H1 (cell line): ENCODE results near the gene SNAP47. TPM values are rescaled to one million over a fixed set of nuclear protein-coding genes. Genes with fewer than 3 reads are reported as not detected.

Source experiments
- CTCF ChIA-PET: fragments of 300-600 bp; sonication (Branson Sonifier 250); formaldehyde crosslinking; loops from one replicate; lab custom pipeline; 2021; ENCODE audit not compliant: partially characterized antibody; lab: Charles Lee
- POLR2A ChIA-PET: fragments of 300-600 bp; sonication (Branson Sonifier 250); formaldehyde crosslinking; loops from one replicate; lab custom pipeline; 2021; ENCODE audit warnings: inconsistent platforms; ENCODE audit not compliant: partially characterized antibody; lab: Charles Lee
- DNase-seq, 2 experiments: peaks; one replicate each; pipeline versions ENCODE4 v3.0.0 to v3.0.0-alpha.2; 2010 to 2022; ENCODE audit warnings: low spot score in 2 of 2, low read depth in 1 of 2, mixed read lengths in 1 of 2
- FAIRE-seq: peaks from 2 replicates; lab custom pipeline; 2011; peaks lifted over from hg19 to GRCh38; lab: Jason Lieb, UNC
- H2AFZ ChIP-seq: 2 replicates; pipeline ENCODE4 v1.8.1; 2012; ENCODE audit warnings: low read length, inconsistent platforms
- H2AK5ac ChIP-seq: 2 replicates; pipeline ENCODE4 v1.6.1; 2013; ENCODE audit warnings: low read depth, low read length
- H2BK120ac ChIP-seq: replicated peaks from 2 replicates; pipeline ENCODE3; 2013; ENCODE audit warnings: low read depth, low read length, inconsistent platforms
- H2BK12ac ChIP-seq: 2 replicates; pipeline ENCODE4 v1.6.1; 2013; ENCODE audit warnings: low read depth, low read length
- H2BK15ac ChIP-seq: 2 replicates; pipeline ENCODE4 v1.6.1; 2013; ENCODE audit warnings: low read length
- H2BK20ac ChIP-seq: 2 replicates; pipeline ENCODE4 v1.6.1; 2013; ENCODE audit warnings: low read length
- H2BK5ac ChIP-seq: 2 replicates; pipeline ENCODE4 v1.6.1; 2013; ENCODE audit warnings: low read depth, low read length
- H3K14ac ChIP-seq: 2 replicates; pipeline ENCODE4 v1.6.1; 2013; ENCODE audit warnings: inconsistent platforms; ENCODE audit not compliant: insufficient read length
- H3K18ac ChIP-seq: 2 replicates; pipeline ENCODE4 v1.6.1; 2013; ENCODE audit warnings: low read length; ENCODE audit errors: extremely low read depth
- H3K23ac ChIP-seq: 2 replicates; pipeline ENCODE4 v1.6.1; 2013; ENCODE audit warnings: inconsistent platforms; ENCODE audit not compliant: insufficient read length
- H3K23me2 ChIP-seq: 2 replicates; pipeline ENCODE4 v1.6.1; 2013; ENCODE audit warnings: low read depth, low read length
- H3K27ac ChIP-seq: 2 replicates; pipeline ENCODE4 v1.6.1; 2011; ENCODE audit warnings: low read depth, low read length, inconsistent platforms
- H3K27me3 ChIP-seq, 4 experiments: replicated peaks in 1 of 4; 1 replicate in 1 of 4; 2 replicates in 3 of 4; pipeline versions ENCODE4 v1.6.1 to v1.8.1; 2011 to 2013; ENCODE audit warnings: low read length in 3 of 4, mild to moderate bottlenecking in 3 of 4, inconsistent platforms in 2 of 4, mixed read lengths in 2 of 4, moderate library complexity in 1 of 4; ENCODE audit not compliant: control insufficient read depth in 3 of 4, insufficient read depth in 3 of 4; ENCODE audit errors: extremely low read depth in 1 of 4
- H3K36me3 ChIP-seq, 4 experiments: 2 replicates each; pipeline versions ENCODE4 v1.6.1 to v1.8.1; 2011 to 2013; ENCODE audit warnings: mild to moderate bottlenecking in 4 of 4, low read length in 3 of 4, moderate library complexity in 2 of 4, control low read depth in 1 of 4, inconsistent platforms in 1 of 4; ENCODE audit not compliant: insufficient read depth in 4 of 4, control insufficient read depth in 2 of 4
- H3K4ac ChIP-seq: replicated peaks from 2 replicates; pipeline ENCODE3; 2013; ENCODE audit warnings: low read length, low read depth, mixed read lengths, inconsistent platforms; ENCODE audit not compliant: insufficient read length
- H3K4me1 ChIP-seq, 4 experiments: replicated peaks in 1 of 4; 1 replicate in 1 of 4; 2 replicates in 3 of 4; pipeline versions ENCODE4 v1.6.1 to v1.8.1; 2011 to 2013; ENCODE audit warnings: low read length in 3 of 4, inconsistent platforms in 2 of 4, mixed read lengths in 1 of 4; ENCODE audit not compliant: insufficient read depth in 4 of 4, control insufficient read depth in 3 of 4
- H3K4me2 ChIP-seq, 2 experiments: 2 replicates each; pipeline versions ENCODE4 v1.6.1 to v1.8.1; 2011 to 2013; ENCODE audit warnings: low read depth in 2 of 2, low read length in 2 of 2, control low read depth in 1 of 2, inconsistent platforms in 1 of 2, mild to moderate bottlenecking in 1 of 2; ENCODE audit not compliant: insufficient read depth in 1 of 2
- H3K4me3 ChIP-seq, 4 experiments: fragments of 200-600, 300-600 bp in 1 of 4; sonication (generic), shearing (Covaris generic), sonication (Bioruptor Twin) in 1 of 4; 2 replicates each; pipeline versions ENCODE4 v1.5.1 to v1.8.1; 2011 to 2016; ENCODE audit warnings: low read length in 4 of 4, low read depth in 3 of 4, control low read depth in 2 of 4, inconsistent platforms in 2 of 4, mild to moderate bottlenecking in 2 of 4, mixed read lengths in 1 of 4, moderate library complexity in 1 of 4; ENCODE audit not compliant: insufficient read depth in 2 of 4; ENCODE audit errors: extremely low read depth in 1 of 4
- H3K56ac ChIP-seq: replicated peaks from 2 replicates; pipeline ENCODE3; 2013; ENCODE audit warnings: low read depth, mild to moderate bottlenecking, mixed read lengths, low read length, inconsistent platforms; ENCODE audit not compliant: insufficient read length
- H3K79me1 ChIP-seq: 2 replicates; pipeline ENCODE4 v1.6.1; 2013; ENCODE audit warnings: low read depth, low read length, control low read depth
- H3K79me2 ChIP-seq, 2 experiments: 2 replicates each; pipeline versions ENCODE4 v1.6.1 to v1.8.1; 2012 to 2013; ENCODE audit warnings: low read length in 2 of 2, mild to moderate bottlenecking in 2 of 2, inconsistent platforms in 1 of 2; ENCODE audit not compliant: insufficient read depth in 2 of 2, control insufficient read depth in 1 of 2
- H3K9ac ChIP-seq, 4 experiments: replicated peaks in 1 of 4; 1 replicate in 1 of 4; 2 replicates in 3 of 4; pipeline versions ENCODE4 v1.6.1 to v1.8.1; 2011 to 2013; ENCODE audit warnings: low read depth in 3 of 4, low read length in 3 of 4, control low read depth in 2 of 4, mild to moderate bottlenecking in 2 of 4, moderate library complexity in 2 of 4, inconsistent platforms in 1 of 4; ENCODE audit errors: extremely low read depth in 1 of 4
- H3K9me3 ChIP-seq, 2 experiments: 2 replicates each; pipeline versions ENCODE4 v1.6.1 to v1.8.1; 2012 to 2013; ENCODE audit warnings: mild to moderate bottlenecking in 2 of 2, moderate library complexity in 2 of 2, control low read depth in 1 of 2, inconsistent platforms in 1 of 2, low read depth in 1 of 2, low read length in 1 of 2, mixed read lengths in 1 of 2; ENCODE audit not compliant: insufficient read depth in 2 of 2
- H4K20me1 ChIP-seq, 2 experiments: replicated peaks in 1 of 2; 2 replicates each; pipeline versions ENCODE3 to v1.8.1; 2011 to 2013; ENCODE audit warnings: inconsistent platforms in 2 of 2, low read length in 2 of 2, mild to moderate bottlenecking in 1 of 2; ENCODE audit not compliant: insufficient read depth in 2 of 2, control insufficient read depth in 1 of 2
- H4K5ac ChIP-seq: 2 replicates; pipeline ENCODE4 v1.6.1; 2013; ENCODE audit warnings: low read length, low read depth, mixed read lengths, inconsistent platforms; ENCODE audit not compliant: insufficient read length
- H4K8ac ChIP-seq: 2 replicates; pipeline ENCODE4 v1.8.0; 2013; ENCODE audit warnings: mild to moderate bottlenecking, moderate library complexity, low read length, inconsistent platforms; ENCODE audit not compliant: insufficient read depth; ENCODE audit errors: extremely low read depth
- H4K91ac ChIP-seq: replicated peaks from 2 replicates; pipeline ENCODE3; 2013; ENCODE audit warnings: low read length, mixed read lengths, inconsistent platforms; ENCODE audit not compliant: insufficient read length
- EP300 ChIP-seq, 2 experiments: IDR thresholded peaks; 1 replicate in 1 of 2; 2 replicates in 1 of 2; pipeline ENCODE4 v1.6.1; 2011 to 2012; ENCODE audit warnings: low read depth in 2 of 2, low read length in 2 of 2, mild to moderate bottlenecking in 2 of 2, borderline replicate concordance in 1 of 2, inconsistent platforms in 1 of 2, moderate library complexity in 1 of 2
- KDM4A ChIP-seq: IDR thresholded peaks from one replicate; pipeline ENCODE4 v1.7.1; 2012; ENCODE audit warnings: low read depth, mild to moderate bottlenecking, moderate library complexity, low read length, inconsistent platforms; ENCODE audit not compliant: severe bottlenecking
- RFX5 ChIP-seq: IDR thresholded peaks from 2 replicates; pipeline ENCODE4 v1.6.1; 2011; ENCODE audit warnings: low read depth, low read length, improper control_type of control experiment, borderline replicate concordance
- ZNF274 ChIP-seq: IDR thresholded peaks from 2 replicates; pipeline ENCODE4 v1.7.0; 2012; ENCODE audit warnings: low read length, borderline replicate concordance; ENCODE audit errors: extremely low read depth
- WGBS, 2 experiments: shearing (Covaris generic) in 1 of 2; methylation state at CpG; one replicate each; pipeline versions ENCODE4 v1.1.6 to v1.1.7; 2013 to 2015; ENCODE audit warnings: low lambda C conversion rate in 2 of 2, mixed read lengths in 2 of 2, inconsistent platforms in 1 of 2, low coverage in 1 of 2, missing lambda C conversion rate in 1 of 2; ENCODE audit not compliant: insufficient replicate concordance in 2 of 2, insufficient coverage in 1 of 2, insufficient read length in 1 of 2; ENCODE audit errors: extremely low coverage in 1 of 2, missing lambda C conversion rate in 1 of 2; 5-methylcytosine and 5-hydroxymethylcytosine counted together
- polyA plus RNA-seq, 7 experiments: library from polyadenylated mRNA; depleted of rRNA in 3 of 7; stranded (reverse) in 5 of 7; unstranded in 2 of 7; fragments of >200 nt in 5 of 7; fragments of 200-250 nt in 2 of 7; gene quantifications; 1 replicate in 5 of 7; 2 replicates in 1 of 7; 4 replicates in 1 of 7; pipeline versions ENCODE4 v1.2.1 to v1.2.3, GENCODE V29; 2011 to 2013; ENCODE audit warnings: missing spikeins in 2 of 7, mixed read lengths in 2 of 7
- total RNA-seq: library from RNA; stranded (reverse); fragmentation: NEBNext Ultra II Directional; extraction: Animal tissue kit (Norgen Biotek cat#: 25700); gene quantifications from 2 replicates; pipeline ENCODE4 v1.2.1, GENCODE V29; 2021
- TF ChIP-seq, protein P1 (sequence below): IDR thresholded peaks from 2 replicates; pipeline ENCODE4 v1.6.1; 2012; ENCODE audit warnings: inconsistent platforms

The SNAP47 gene
- total and polyA plus RNA-seq, 2 of the 8 experiments (the other 6 are each of a cell fraction or from before 2014, with no cell fraction given) = 37.6 to 42.2 TPM

DNA sequence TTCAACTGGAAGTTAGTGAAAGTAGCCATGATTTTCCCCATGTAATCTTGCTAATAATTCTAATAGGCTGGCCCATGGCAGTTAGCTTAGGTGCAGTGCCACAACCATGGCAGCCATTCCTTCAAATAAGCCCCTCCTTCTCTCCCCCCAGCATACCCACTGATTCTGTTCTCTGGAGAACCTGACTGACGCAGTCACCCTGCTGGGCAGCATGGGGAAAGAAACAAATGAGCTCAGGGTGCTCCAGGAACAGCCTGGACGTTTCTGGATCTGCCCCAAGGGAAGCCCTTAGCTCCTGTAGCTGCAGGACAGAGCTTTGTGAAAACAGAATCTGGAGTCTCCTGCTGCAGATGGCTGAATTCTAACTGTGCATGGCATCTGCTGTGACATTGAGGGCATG, 22.5 kb downstream of the SNAP47 start:
- Histone ChIP-seq H3K23ac (no peak overlapping the region), H3K9me3 (no peaks in the 10 kb centered on the region), H3K4me3 (no peak overlapping the region), H4K5ac (no peak overlapping the region), H2BK12ac (no peak overlapping the region), H4K91ac (no peak overlapping the region), H3K9ac (no peak overlapping the region), H3K56ac (no peak overlapping the region), H3K4me2 (no peak overlapping the region), H3K79me1 (peaks cover 13% of the 10 kb centered on the region), H3K4ac (no peak overlapping the region), H3K27ac (no peak overlapping the region), H2AFZ (no peak overlapping the region), H3K4me1 (peaks cover 0 to 1% (median 0%) of the 10 kb centered on the region in 4 experiments; a peak in 1 of 7 replicates), H2BK5ac (no peak overlapping the region), H2BK20ac (no peak overlapping the region), H3K14ac (no peak overlapping the region), H3K36me3 (peaks cover 8 to 17% (median 13%) of the 10 kb centered on the region in 4 experiments; a peak in 6 of 8 replicates), H2BK15ac (no peak overlapping the region), H2BK120ac (no peak overlapping the region), H2AK5ac (no peak overlapping the region), H3K79me2 (peaks cover 0 to 11% of the 10 kb centered on the region in 2 experiments; a peak in 2 of 4 replicates), H3K18ac (no peak overlapping the region), H4K8ac (no peak overlapping the region), H3K23me2 (no peaks in the 10 kb centered on the region), H4K20me1 (peaks cover 12 to 32% of the 10 kb centered on the region in 2 experiments), H3K27me3 (no peaks in the 10 kb centered on the region)
- DNase-seq = no peak
- ChIA-PET POLR2A (no interaction called here), CTCF (interaction anchor here (0.5 to 2.3 kb wide), 10 partner anchors 14 to 276 kb away, joined by 3 to 12 read pairs (median 4); no protein-coding TSS in a partner anchor)
- FAIRE-seq = no peak
- WGBS, 2 experiments = 91% methylated on average over 2 of the region's 2 CpGs; no CpG with 5 or more reads in 1 of the 2 experiments
- TF ChIP-seq EP300 (IDR thresholded peaks at IDR 0.05; ENCODE audit: borderline replicate concordance in 1 of 2, low read depth in 2 of 2, low read length in 2 of 2) (no peak), RFX5 (no peak), ZNF274 (no peak), KDM4A (no peak)
- TF ChIP-seq, protein P1, sequence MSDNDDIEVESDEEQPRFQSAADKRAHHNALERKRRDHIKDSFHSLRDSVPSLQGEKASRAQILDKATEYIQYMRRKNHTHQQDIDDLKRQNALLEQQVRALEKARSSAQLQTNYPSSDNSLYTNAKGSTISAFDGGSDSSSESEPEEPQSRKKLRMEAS = no peak
